ENCODE measurements around the gene RNF149.
"Not testable (repeated sequence)": the region's sequence is repeated elsewhere in the genome, so short reads cannot be mapped to it uniquely, and the experiment has no call there.

RNF149 gene

DNA sequence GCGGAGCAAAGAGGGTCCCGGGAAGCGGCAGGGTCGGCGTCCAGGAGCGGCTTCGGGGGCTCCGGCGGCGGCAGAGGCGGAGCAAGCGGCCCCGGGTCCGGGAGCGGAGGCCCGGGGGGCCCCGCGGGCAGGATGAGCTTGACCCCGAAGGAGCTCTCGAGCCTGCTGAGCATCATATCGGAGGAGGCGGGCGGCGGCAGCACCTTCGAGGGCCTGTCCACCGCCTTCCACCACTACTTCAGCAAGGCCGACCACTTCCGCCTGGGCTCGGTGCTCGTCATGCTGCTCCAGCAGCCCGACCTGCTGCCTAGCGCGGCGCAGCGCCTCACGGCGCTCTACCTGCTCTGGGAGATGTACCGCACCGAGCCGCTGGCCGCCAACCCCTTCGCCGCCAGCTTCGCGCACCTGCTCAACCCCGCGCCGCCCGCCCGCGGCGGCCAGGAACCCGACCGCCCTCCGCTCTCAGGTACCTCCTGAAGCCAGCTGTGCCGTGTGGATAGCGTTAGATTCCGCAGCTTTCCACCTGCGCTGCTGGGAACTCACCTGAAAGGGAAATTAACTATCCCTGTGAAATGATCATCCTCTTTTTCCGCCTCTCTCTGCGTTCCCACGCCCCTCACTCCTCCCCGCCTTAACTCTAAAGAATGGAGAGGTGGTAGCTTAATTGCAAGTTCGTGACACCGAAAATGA is 55.3 kb downstream of the RNF149 start:
- TF ChIP-seq, protein P1, sequence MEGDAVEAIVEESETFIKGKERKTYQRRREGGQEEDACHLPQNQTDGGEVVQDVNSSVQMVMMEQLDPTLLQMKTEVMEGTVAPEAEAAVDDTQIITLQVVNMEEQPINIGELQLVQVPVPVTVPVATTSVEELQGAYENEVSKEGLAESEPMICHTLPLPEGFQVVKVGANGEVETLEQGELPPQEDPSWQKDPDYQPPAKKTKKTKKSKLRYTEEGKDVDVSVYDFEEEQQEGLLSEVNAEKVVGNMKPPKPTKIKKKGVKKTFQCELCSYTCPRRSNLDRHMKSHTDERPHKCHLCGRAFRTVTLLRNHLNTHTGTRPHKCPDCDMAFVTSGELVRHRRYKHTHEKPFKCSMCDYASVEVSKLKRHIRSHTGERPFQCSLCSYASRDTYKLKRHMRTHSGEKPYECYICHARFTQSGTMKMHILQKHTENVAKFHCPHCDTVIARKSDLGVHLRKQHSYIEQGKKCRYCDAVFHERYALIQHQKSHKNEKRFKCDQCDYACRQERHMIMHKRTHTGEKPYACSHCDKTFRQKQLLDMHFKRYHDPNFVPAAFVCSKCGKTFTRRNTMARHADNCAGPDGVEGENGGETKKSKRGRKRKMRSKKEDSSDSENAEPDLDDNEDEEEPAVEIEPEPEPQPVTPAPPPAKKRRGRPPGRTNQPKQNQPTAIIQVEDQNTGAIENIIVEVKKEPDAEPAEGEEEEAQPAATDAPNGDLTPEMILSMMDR (IDR thresholded peaks at IDR 0.05; ENCODE audit: unreplicated experiment in 3 of 3) = peak in 1 of 3 experiments; percentile 8
- H3K27ac Mint-ChIP-seq = peak overlapping the region; percentile 69 to 98 (median 92)
- no peaks in the 10 kb centered on the region for H3K9me3 Mint-ChIP-seq
- peaks cover 4% of the 10 kb centered on the region for H3K27me3 Mint-ChIP-seq (ENCODE audit: low read depth)
- H3K4me3 Mint-ChIP-seq = peak overlapping the region; percentile 92 to 99 (median 95)
- H3K36me3 Mint-ChIP-seq (ENCODE audit: low read depth) = peaks cover 27% of the 10 kb centered on the region
- peaks cover 34% of the 10 kb centered on the region for H3K4me1 Mint-ChIP-seq

DNA sequence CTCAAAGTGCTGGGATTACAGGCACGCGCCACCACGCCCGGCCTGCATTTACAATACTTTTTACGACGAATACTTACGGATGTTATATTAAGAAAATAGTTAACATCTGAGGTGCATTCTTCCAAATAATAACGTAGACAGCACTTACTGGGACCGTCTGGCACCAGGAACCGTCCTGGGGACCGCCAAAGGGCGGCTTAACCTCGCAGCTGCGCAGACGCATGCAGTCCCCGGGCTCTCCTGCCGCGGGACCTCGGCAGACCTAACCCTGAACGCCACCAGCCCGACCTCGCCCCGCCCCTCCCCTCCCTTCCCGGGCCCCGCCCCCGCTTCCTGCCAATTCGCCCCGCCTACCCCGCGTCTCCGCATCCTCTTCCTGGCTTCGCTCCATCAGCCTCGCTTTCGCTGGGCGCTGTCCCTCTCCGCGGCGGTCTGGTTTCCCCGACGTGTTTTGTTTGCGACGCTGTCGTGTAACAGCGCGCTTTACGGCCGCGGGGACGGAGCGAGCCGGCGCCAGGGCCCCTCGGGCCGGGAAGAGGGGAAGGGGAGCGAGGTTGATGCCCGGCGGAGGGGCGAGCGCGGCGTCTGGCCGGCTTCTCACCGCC is 56.0 kb downstream of the RNF149 start, which contains the start of gene CNOT11:
TSS of gene CNOT11 (plus strand) at position 479 of the 605 bp plus-strand sequence. CDS start at position 558, 79 bp downstream.
- Mint-ChIP-seq H3K4me1 (peaks cover 34% of the 10 kb centered on the region), H3K9me3 (no peaks in the 10 kb centered on the region), H3K27me3 (ENCODE audit: low read depth) (peaks cover 4% of the 10 kb centered on the region), H3K27ac (peak within 1 kb of the TSS; percentile 69 to 98 (median 92)), H3K4me3 (peak within 1 kb of the TSS; percentile 92 to 99 (median 95)), H3K36me3 (ENCODE audit: low read depth) (peaks cover 21% of the 10 kb centered on the region)
- TF ChIP-seq, protein P1 (IDR thresholded peaks at IDR 0.05; ENCODE audit: unreplicated experiment in 3 of 3) = no peak

DNA sequence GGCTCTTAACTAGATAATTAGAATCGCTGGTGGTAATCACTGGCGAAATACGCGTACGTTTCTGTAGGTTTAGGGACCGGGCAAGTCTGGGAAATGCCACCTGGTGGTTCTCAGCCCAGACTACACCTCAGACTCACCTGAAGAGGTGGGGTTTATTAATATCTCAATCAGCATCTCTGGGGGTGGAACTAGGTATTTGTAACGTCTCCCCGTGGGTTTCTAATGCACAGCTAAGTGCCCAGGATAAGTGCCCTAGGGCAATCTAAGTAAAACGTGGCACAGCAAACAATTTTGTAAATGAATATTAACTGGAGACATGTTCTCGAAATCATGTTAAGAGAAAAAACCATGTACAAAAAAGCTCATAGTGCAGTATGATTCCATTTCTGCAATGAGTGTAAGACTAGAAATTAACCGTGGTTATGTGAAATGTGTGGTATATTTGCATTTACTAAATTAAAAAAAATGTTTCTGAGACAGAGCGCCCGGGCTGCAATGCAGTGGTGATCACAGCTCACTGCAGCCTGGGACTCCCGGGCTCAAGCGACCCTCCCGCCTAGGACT is 56.6 kb downstream of the RNF149 start:
- peak overlapping the region; percentile 89 to 95 (median 92) for H3K4me3 Mint-ChIP-seq
- TF ChIP-seq, protein P1 (IDR thresholded peaks at IDR 0.05; ENCODE audit: unreplicated experiment in 3 of 3) = peak; percentile 29 to 47 (median 37)
- peaks cover 16% of the 10 kb centered on the region for H3K36me3 Mint-ChIP-seq (ENCODE audit: low read depth)
- H3K27me3 Mint-ChIP-seq (ENCODE audit: low read depth) = peaks cover 4% of the 10 kb centered on the region
- peaks cover 34% of the 10 kb centered on the region for H3K4me1 Mint-ChIP-seq
- no peaks in the 10 kb centered on the region for H3K9me3 Mint-ChIP-seq
- peak overlapping the region; percentile 69 to 98 (median 92) for H3K27ac Mint-ChIP-seq

DNA sequence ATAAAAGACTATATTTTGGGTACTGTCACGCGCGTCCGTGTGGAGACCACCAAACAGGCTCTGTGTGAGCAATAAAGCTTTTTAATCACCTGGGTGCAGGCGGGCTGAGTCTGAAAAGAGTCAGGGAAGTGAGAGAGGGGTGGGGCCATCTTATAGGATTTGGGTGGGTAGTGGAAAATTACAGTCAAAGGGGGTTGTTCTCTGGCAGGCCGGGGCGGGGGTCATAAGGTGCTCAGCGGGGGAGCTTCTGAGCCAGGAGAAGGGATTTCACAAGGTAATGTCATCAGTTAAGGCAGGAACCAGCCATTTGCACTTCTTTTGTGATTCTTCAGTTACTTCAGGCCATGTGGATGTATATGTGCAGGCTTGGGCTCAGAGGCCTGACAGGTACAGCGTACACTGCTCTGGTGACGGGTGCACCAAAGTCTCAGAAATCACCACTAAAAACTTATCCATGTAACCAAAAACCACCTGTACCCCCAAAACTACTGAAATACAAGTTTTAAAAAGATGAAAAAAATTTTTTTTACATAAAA is 57.2 kb downstream of the RNF149 start:
- Mint-ChIP-seq H3K27ac (peak overlapping the region; percentile 83 to 92 (median 91)), H3K36me3 (ENCODE audit: low read depth) (peaks cover 10% of the 10 kb centered on the region), H3K4me3 (peak overlapping the region; percentile 39 to 78 (median 73)), H3K4me1 (peaks cover 31% of the 10 kb centered on the region)
- H3K9me3 Mint-ChIP-seq; H3K27me3 Mint-ChIP-seq (ENCODE audit: low read depth): not testable (repeated sequence)

DNA sequence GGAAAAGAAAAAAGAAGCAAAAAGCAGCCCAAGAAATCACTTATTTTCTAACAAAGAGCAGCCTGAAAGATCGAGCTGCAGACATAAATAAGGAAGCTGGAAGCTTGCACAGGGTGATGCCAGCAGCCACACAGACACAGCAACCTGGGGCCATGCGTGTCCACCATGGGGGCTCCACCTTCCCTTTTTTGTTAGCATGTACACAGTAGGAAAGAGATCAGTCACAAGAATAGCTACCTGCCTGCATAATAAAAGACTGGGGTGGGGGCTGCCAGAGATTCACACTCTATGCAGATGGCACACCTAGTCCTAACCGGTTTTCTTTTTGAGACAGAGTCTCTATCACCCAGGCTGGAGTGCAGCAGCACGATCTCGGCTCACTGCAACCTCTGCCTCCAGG is 58.7 kb downstream of the RNF149 start:
- H3K9me3 Mint-ChIP-seq = no peaks in the 10 kb centered on the region
- TF ChIP-seq, protein P1 (IDR thresholded peaks at IDR 0.05; ENCODE audit: unreplicated experiment in 3 of 3) = no peak
- H3K36me3 Mint-ChIP-seq (ENCODE audit: low read depth) = no peaks in the 10 kb centered on the region
- H3K27me3 Mint-ChIP-seq (ENCODE audit: low read depth) = peaks cover 4% of the 10 kb centered on the region
- peak overlapping the region; percentile 10 to 77 (median 28) for H3K27ac Mint-ChIP-seq
- peaks cover 27% of the 10 kb centered on the region for H3K4me1 Mint-ChIP-seq
- H3K4me3 Mint-ChIP-seq = peak overlapping the region; percentile 29 to 71 (median 31)

DNA sequence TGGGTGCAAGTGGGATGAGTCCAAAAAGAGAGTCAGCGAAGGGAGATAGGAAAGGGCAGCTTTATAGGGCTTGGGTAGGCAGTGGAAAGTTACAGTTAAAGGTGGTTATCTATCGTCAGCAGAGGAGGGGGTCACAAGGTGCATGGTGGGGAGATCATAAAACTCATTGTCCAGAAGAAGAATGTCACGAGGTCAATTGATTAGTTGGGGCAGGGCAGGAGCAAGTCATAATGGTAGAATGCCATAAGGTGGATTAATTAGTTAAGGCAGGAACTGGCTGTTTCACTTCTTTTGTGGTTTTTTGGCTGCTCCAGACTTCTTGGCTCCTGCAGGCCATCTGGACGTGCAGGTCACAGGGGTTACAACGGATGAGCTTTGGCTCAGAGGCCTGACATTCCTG is 59.7 kb downstream of the RNF149 start:
- H3K4me1 Mint-ChIP-seq = peaks cover 17% of the 10 kb centered on the region
- not testable (repeated sequence) for H3K9me3 Mint-ChIP-seq; H3K27me3 Mint-ChIP-seq (ENCODE audit: low read depth); H3K4me3 Mint-ChIP-seq; H3K36me3 Mint-ChIP-seq (ENCODE audit: low read depth)
- H3K27ac Mint-ChIP-seq = peak overlapping the region in 1 of 3 experiments; percentile 33

DNA sequence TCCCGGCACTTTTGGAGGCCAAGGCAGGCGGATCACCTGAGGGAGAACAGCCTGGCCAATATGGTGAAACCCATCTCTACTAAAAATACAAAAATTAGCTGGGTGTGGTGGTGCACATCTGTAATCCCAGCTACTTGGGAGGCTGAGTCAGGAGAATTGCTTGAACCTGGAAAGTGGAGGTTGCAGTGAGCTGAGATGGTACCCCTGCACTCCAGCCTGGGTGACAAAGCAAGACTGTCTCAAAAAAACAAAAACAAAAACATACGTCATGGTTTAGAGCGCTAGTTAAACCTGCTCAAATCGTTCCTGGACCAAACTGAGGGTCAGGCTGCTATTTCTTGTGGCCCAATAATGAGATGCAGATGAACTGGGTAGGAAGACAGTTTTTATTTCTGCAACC is 63.0 kb downstream of the RNF149 start:
- H3K36me3 Mint-ChIP-seq (ENCODE audit: low read depth); H3K9me3 Mint-ChIP-seq; H3K4me3 Mint-ChIP-seq; H3K27me3 Mint-ChIP-seq (ENCODE audit: low read depth): not testable (repeated sequence)
- peak overlapping the region; percentile 84 to 90 (median 90) for H3K27ac Mint-ChIP-seq
- H3K4me1 Mint-ChIP-seq = peaks cover 19% of the 10 kb centered on the region

DNA sequence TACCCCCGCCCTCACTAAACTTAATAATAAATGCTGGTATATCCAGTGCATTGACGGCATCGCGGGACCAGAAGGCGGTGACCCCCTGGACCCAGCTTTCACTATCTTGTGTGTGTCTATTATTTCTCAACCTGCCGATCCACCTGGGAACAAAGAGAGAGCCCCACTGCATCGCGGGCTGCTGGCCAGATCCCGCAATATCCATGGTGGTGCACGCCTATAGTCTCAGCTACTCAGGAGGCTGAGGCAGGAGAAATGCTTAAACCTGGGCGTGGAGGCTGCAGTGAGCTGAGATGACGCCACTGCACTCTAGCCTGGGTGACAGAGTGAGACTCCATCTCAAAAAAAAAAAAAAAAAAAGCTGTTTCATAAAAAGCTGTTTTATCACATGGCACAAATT is 63.6 kb downstream of the RNF149 start:
- Mint-ChIP-seq H3K4me1 (peaks cover 24% of the 10 kb centered on the region), H3K27ac (peak overlapping the region in 1 of 3 experiments; percentile 79)
- H3K4me3 Mint-ChIP-seq; H3K27me3 Mint-ChIP-seq (ENCODE audit: low read depth); H3K9me3 Mint-ChIP-seq; H3K36me3 Mint-ChIP-seq (ENCODE audit: low read depth): not testable (repeated sequence)

DNA sequence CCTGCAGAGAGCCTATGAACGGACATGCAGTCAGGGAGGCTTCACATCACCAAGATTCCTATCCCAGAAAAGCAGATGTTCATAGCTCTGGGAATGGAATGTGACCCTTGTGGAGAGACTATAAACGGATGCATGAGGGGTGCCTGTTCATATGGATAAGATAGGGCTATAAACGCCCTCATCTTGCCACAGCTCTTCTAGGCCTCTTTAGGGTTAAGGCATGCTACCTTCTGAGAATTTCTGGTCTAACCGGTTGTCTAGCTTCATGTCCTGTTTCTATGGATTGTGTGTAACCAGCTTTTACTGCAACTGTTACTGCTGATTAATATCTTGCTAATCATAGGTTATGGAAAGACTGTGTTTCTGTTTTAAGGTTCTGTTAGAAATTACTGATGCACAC is 64.1 kb downstream of the RNF149 start:
- Mint-ChIP-seq H3K4me1 (peaks cover 28% of the 10 kb centered on the region), H3K27ac (peak overlapping the region in 1 of 3 experiments; percentile 79)
- not testable (repeated sequence) for H3K4me3 Mint-ChIP-seq; H3K27me3 Mint-ChIP-seq (ENCODE audit: low read depth); H3K36me3 Mint-ChIP-seq (ENCODE audit: low read depth); H3K9me3 Mint-ChIP-seq

Measured in nephron (organoid).